ENCODE data around the gene LMCD1. TPM values are rescaled to one million over a fixed set of nuclear protein-coding genes. Genes with fewer than 3 reads are reported as not detected.

The LMCD1 gene
- total RNA-seq, 1 donor from 2014 or later = 506 TPM

GRCh38 chr3:8557298-8557697 is 55.7 kb downstream of the LMCD1 start:
- no peak for DNase-seq (ENCODE audit: low spot score)

GRCh38 chr3:8558645-8559044 is 57.0 kb downstream of the LMCD1 start:
- no peak for DNase-seq (ENCODE audit: low spot score)

GRCh38 chr3:8559351-8559750 is 57.7 kb downstream of the LMCD1 start:
- no peak for DNase-seq (ENCODE audit: low spot score)

GRCh38 chr3:8560366-8561007 is 58.9 kb downstream of the LMCD1 start:
- DNase-seq (ENCODE audit: low spot score) = no peak

GRCh38 chr3:8561370-8561769 is 59.7 kb downstream of the LMCD1 start:
- no peak for DNase-seq (ENCODE audit: low spot score)

- DNase-seq (ENCODE audit: low spot score) = no peak
Observed at GRCh38 chr3:8562081-8562595, 60.5 kb downstream of the LMCD1 start.

- DNase-seq (ENCODE audit: low spot score) = no peak
Observed at GRCh38 chr3:8563146-8563545, 61.5 kb downstream of the LMCD1 start.

GRCh38 chr3:8563597-8563996 is 62.0 kb downstream of the LMCD1 start:
- no peak for DNase-seq (ENCODE audit: low spot score)

GRCh38 chr3:8565376-8565775 is 63.8 kb downstream of the LMCD1 start:
- DNase-seq (ENCODE audit: low spot score) = no peak

GRCh38 chr3:8567784-8568575 is 66.4 kb downstream of the LMCD1 start:
- DNase-seq (ENCODE audit: low spot score) = no peak

GRCh38 chr3:8571256-8571655 is 69.6 kb downstream of the LMCD1 start:
- no peak for DNase-seq (ENCODE audit: low spot score)

- DNase-seq (ENCODE audit: low spot score) = no peak
Observed at GRCh38 chr3:8573342-8573926, 71.8 kb downstream of the LMCD1 start.

- no peak for DNase-seq (ENCODE audit: low spot score)
Observed at GRCh38 chr3:8574040-8574669, 72.5 kb downstream of the LMCD1 start.

- no peak for DNase-seq (ENCODE audit: low spot score)
Observed at GRCh38 chr3:8574670-8575322, 73.2 kb downstream of the LMCD1 start.

- no peak for DNase-seq (ENCODE audit: low spot score)
Observed at GRCh38 chr3:8575364-8576104, 73.9 kb downstream of the LMCD1 start.

- no peak for DNase-seq (ENCODE audit: low spot score)
Observed at GRCh38 chr3:8576436-8576835, 74.8 kb downstream of the LMCD1 start.

- DNase-seq (ENCODE audit: low spot score) = no peak
Observed at GRCh38 chr3:8576841-8577571, 75.4 kb downstream of the LMCD1 start.

- DNase-seq (ENCODE audit: low spot score) = no peak
Observed at GRCh38 chr3:8578282-8578681, 76.7 kb downstream of the LMCD1 start.

GRCh38 chr3:8579096-8579495 is 77.5 kb downstream of the LMCD1 start:
- no peak for DNase-seq (ENCODE audit: low spot score)

GRCh38 chr3:8579943-8580342 is 78.3 kb downstream of the LMCD1 start:
- DNase-seq (ENCODE audit: low spot score) = no peak
